GM18526 (cell line): ENCODE results near the gene GOLGA8M.
"Not testable (repeated sequence)": the region's sequence is repeated elsewhere in the genome, so short reads cannot be mapped to it uniquely, and the experiment has no call there.

Experiments
- POLR2A ChIP-seq: IDR thresholded peaks from 3 replicates; pipeline ENCODE4 v1.6.1; 2011; ENCODE audit not compliant: insufficient read length; ENCODE audit errors: extremely low read depth

GOLGA8M gene

DNA sequence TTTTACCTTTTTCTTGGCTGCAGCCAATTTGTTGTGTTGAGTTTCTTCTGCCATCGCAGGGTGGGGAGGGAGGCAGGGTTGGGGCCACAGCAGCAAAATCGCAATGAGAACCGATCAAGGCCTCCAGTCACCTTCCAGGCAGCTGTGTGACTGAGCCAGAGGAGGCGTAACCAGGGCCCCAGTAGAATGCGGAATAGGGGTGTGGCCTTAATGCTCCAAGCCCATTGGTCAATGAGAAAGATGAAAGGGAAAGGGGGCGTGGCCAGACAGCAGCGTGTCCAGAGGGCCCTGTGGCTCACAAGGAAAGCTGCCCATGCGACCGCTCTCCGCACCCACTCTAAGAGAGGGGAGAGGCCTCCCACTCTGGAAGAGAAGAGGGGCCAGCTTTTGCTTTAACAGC is at the start of gene GOLGA8M:
Gene GOLGA8M, minus strand, starts transcription at position 152 of the 400 bp plus-strand sequence. Its CDS starts 98 bp downstream, at position 54.
- not testable (repeated sequence) for TF ChIP-seq POLR2A

DNA sequence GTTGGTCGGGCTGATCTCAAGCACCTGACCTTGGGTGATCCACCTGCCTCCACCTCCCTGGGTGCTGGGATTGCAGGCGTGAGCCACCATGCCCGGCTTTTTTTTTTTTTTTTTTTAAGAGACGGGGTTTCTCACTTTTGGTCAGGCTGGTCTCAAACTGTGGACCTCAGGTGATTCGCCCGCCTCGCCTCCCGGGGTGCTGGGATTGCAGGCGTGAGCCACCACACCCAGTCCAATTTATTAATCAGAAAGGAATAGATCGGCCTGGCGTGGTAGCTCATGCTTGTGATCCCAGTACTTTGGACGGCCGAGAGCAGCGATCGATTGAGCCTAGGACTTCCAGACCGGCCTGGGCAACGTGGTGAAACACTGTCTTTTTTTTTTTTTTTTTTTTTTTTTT is 13.9 kb upstream of the GOLGA8M start:
- no peak for TF ChIP-seq POLR2A

- no peak for TF ChIP-seq POLR2A
Measured at GRCh38 chr15:28725556-28725955, 13.3 kb upstream of the GOLGA8M start.
